NCI-H345 treated with DMSO at 0.1 percent for 48 hours (cell line): ENCODE data around the gene HSP90AA1.

Source experiments
- DNase-seq: peaks from one replicate; lab custom pipeline; 2025; ENCODE audit not compliant: unreplicated experiment; lab: John Stamatoyannopoulos, UW

HSP90AA1 gene

DNA sequence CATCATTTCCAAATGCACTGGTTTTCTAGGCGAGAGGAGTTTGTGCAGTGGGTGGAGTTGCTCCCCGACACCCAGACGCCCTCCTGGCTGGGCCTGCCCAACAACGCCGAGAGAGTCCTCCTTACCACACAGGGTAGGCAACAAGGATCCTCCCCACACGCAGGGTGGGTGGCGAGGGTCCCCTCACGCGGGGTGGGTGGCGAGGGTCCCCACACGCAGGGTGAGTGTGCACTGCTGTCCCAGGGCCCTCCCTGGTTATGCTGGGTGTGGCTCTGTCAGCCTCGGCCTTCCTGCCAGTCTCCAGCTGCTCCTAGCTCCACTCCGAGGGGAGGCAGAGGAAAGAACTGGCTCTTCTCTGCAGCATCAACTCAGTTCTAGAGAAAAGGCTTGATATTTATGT is 42.3 kb downstream of the HSP90AA1 start:
- no peak for DNase-seq

DNA sequence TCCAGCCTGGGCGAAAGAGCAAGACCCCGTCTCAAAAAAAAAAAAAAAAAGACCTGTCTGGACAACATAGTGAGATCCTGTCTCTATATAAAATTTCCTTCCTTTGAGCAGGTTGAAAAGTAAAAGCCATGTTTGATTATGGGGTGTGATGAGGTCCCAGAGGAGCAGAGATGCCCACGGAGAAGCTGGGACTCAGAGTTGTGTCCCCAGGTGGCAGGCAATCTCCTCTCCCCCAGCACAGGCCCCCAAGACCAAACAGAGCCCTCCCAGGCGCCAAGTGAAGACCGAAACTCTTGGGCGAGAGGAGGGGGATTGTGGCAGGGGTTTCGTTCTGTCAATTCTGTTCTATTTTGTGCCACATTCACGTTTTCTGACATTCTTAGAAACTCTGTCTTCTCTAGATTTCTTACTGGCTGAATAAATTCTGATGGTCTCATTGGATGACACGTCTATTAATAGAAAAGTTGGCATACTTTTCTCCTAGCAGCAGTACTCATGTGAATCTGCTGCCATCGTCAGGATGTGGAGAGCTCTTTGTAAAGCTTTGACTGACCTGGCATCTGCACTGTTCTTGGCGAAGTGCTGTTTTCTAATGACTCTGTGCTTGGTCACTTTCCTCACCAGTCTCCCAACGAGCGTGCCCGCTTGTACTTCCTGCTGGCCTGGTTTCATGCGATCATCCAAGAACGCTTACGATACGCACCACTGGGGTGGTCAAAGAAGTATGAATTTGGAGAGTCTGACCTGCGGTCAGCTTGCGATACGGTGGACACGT is 43.4 kb downstream of the HSP90AA1 start:
- DNase-seq, result no peak

DNA sequence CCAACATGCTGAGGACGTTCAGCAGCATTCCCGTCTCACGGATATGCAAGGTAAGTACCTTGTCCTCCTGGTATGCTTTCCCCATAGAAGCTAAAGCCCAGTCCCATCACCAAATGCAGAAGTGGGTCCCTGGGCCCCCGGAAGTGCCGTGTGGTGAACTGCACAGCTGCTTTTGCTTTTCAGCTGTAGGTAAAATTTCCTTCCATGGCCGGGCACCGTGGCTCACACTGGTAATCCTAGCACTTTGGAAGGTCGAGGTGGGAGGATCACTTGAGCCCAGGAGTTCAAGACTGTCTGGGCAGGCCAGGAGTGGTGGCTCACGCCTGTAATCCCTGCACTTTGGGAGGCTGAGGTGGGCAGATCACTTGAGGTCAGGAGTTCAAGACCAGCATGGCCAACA is 44.1 kb downstream of the HSP90AA1 start:
- no peak for DNase-seq

DNA sequence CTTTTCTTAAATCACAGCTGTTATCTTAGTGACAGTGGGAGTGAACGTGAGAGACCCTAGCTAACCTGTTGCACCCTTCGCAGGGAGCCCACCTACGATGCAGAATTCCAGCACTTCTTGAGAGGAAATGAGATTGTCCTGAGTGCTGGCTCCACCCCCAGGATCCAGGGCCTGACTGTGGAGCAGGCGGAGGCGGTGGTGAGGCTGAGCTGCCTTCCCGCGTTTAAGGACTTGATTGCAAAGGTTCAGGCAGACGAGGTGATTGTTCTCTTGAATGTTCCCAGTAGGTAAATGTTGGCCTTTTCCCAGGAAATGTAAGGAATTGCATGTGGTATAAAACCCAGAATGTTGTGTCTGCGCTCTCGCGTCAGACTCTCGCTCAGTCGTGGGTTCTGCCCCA is 46.7 kb downstream of the HSP90AA1 start:
- no peak for DNase-seq

DNA sequence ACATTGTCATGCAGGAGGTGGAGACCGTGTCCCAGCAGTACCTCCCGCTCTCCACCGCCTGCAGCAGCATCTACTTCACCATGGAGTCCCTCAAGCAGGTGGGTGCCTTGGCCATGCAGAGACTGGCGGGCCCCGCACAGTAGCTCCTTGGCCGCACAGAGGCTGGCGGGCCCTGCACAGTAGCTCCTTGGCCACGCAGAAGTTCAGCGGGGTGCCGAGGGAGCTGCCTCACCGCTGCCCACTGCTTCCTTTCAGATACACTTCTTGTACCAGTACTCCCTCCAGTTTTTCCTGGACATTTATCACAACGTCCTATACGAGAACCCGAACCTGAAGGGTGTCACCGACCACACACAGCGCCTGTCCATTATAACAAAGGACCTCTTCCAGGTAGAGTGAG is 47.7 kb downstream of the HSP90AA1 start:
- DNase-seq, result no peak

DNA sequence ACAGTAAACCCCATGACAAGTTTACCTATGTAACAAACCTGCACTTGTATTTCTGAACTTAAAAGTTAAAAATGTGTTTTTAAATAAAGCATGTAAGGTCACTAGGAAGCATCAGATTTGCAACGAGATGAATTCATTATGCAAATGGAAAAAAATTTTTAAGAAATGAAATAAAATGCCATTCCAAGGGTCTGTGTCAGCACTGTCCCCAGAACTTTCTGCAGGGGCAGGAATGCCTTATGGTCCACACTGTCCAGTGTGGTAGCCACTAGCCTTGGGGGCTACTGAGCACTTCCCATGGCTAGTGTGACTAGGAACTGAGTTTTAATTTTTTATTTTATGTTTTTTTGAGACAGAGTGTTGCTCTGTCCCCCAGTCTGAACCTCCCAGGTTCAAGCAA is 49.2 kb downstream of the HSP90AA1 start:
- no peak for DNase-seq

DNA sequence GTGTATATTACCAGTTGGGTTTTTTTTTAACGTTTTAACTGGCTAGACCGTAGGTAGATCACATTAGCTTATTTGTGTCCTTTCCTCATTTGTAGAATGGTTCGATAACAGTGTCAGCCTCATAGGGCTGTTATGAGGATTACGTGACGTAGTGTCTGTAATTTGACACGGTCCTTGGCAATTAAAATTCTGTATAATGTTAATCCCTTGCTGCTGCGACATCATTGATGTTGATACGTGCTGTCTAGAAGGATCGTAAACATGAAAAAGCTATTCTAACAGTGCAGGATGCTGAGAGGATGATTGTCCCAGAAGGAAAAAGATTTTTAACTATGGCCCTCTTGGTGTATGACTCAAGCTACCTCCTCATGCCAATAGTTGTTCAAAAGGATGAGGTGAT is 50.9 kb downstream of the HSP90AA1 start:
- no peak for DNase-seq

DNA sequence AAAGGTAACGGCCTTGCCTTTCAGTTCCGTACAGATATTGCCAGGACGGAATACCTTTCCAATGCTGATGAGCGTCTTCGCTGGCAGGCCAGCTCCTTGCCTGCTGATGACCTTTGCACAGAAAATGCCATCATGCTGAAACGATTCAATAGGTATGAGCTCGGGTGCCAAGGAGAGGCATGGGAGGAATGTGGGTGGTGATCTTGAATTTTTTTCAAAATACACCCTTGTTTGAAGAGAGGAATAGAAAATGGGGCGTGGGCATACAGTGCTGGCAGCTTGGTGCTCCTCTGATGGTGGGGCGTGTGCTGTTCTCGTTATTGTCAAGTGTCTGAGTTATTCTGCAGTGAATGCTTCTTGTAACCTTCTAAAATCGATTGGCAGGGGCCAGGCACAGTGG is 52.5 kb downstream of the HSP90AA1 start:
- no peak for DNase-seq

DNA sequence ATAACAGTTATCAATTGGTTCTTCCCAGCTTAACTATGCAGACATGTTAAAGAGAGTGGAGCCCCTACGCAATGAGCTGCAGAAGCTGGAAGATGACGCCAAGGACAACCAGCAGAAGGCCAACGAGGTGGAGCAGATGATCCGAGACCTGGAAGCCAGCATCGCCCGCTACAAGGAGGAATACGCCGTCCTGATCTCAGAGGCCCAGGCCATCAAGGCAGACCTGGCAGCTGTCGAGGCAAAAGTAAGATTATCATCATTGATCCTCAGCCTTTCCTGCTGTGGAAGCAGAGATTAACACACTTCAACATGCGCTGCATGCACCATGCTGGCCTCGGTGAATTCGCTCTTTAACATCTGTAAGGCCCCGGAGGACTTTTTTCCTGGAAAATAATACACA is 53.6 kb downstream of the HSP90AA1 start:
- no peak for DNase-seq
